AG10803 (cell line): ENCODE data around the gene POR.

Source experiments
- DNase-seq: peaks from one replicate; pipeline ENCODE4 v3.0.0; 2010; ENCODE audit warnings: low read depth
- H3K4me3 ChIP-seq: 2 replicates; pipeline ENCODE4 v1.5.1; 2011; ENCODE audit warnings: mild to moderate bottlenecking, low read length, control low read depth
- TF ChIP-seq, protein P1 (sequence below): conservative IDR thresholded peaks from 2 replicates; pipeline ENCODE4 v1.5.1; 2011; ENCODE audit warnings: mild to moderate bottlenecking, low read length, control low read depth, inconsistent platforms

The POR gene

DNA sequence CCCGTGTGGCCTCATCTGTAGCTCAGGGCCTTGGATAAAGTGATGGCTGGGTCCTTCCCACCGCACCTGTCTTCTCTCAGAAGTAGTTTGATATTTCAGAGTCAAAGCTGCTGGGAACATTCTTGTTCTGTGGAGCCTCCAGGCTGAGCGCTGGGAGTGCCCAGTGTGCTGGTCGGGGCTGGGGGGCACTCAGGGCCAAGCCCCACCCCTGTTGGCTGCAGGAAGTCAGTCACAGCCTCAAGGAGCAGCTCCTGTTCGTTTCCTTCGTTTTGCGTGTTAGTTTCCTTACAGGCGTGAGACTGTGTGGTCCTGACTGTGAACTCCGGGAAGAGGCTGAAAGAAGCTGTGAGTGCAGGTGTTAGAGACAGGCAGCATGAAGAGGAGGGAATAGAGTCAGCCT lies 33.2 kb downstream of the POR start:
- TF ChIP-seq, protein P1, sequence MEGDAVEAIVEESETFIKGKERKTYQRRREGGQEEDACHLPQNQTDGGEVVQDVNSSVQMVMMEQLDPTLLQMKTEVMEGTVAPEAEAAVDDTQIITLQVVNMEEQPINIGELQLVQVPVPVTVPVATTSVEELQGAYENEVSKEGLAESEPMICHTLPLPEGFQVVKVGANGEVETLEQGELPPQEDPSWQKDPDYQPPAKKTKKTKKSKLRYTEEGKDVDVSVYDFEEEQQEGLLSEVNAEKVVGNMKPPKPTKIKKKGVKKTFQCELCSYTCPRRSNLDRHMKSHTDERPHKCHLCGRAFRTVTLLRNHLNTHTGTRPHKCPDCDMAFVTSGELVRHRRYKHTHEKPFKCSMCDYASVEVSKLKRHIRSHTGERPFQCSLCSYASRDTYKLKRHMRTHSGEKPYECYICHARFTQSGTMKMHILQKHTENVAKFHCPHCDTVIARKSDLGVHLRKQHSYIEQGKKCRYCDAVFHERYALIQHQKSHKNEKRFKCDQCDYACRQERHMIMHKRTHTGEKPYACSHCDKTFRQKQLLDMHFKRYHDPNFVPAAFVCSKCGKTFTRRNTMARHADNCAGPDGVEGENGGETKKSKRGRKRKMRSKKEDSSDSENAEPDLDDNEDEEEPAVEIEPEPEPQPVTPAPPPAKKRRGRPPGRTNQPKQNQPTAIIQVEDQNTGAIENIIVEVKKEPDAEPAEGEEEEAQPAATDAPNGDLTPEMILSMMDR, result no peak

DNA sequence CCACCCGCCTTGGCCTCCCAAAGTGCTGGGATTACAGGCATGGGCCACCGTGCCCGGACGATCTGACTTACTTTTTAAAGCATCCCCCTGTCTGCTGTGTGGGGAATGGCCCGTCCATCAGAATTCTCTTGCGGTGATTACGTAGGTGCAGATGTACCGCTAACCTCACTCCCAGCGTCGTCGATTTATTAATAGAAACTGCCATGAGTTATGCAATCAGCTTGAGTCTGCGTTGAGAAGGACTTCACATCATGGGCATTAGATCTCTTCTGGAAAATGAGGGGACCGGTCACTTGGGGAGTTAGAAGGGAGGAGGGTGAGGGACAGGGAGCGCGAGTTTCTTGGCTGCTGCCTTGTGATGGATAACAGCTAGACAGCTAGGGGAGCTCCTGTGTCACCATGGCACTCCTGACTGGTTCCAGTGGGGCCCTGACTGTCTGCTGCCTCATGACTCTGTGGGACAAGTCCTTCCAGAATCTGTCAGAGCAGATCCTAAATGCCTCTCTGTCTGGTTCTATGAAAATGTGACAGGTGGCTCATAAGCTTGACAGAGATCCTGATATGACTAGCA lies 35.2 kb downstream of the POR start:
- no peak overlapping the region for H3K4me3 ChIP-seq
- DNase-seq, result no peak
- TF ChIP-seq, protein P1, result no peak

More for the DNA sequence above, 33.2 kb downstream of the POR start:
- DNase-seq, result no peak
- no peak overlapping the region for H3K4me3 ChIP-seq

DNA sequence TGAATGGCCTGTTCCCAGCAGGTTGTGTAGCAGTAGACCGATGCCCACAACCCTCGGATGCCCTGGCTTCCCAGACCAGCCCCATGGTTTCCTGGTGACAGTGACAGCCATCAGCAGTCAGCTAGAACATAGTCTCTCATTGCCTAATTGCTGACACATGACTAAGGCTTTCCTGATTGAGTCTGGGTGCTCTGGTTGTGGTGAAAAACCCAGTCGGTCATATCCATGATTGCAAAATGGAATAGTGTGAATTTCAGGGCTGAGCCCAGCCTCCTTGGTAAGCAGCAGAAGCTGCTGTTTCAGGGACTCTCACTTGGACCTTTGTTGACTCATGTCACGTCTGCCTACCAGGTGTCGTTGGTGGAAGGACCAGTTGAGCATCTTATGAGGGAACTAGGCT lies 36.6 kb downstream of the POR start:
- H3K4me3 ChIP-seq, result no peak overlapping the region
- TF ChIP-seq, protein P1, result no peak
- peak; percentile 87 for DNase-seq

DNA sequence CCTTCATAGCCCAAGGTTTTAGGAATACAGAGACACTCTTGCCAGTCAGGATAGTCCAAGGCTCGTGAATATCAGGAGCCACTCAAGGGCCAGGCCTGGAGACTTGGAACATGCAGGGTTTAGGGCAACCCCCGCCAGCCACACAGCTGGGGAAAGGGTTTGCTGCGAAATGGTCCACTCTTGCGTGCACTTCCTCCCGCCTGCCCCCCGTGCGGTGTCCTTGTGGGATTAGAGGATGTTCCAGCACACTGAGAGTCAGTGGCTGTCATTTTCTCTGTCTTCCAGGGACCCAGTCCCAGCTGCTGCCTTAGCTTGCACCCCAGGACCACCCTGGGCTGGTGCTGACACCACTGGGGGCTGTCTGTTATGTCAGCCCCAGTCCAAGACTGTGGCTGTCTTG lies 38.5 kb downstream of the POR start:
- no peak for DNase-seq
- TF ChIP-seq, protein P1, result no peak
- H3K4me3 ChIP-seq, result no peak overlapping the region

DNA sequence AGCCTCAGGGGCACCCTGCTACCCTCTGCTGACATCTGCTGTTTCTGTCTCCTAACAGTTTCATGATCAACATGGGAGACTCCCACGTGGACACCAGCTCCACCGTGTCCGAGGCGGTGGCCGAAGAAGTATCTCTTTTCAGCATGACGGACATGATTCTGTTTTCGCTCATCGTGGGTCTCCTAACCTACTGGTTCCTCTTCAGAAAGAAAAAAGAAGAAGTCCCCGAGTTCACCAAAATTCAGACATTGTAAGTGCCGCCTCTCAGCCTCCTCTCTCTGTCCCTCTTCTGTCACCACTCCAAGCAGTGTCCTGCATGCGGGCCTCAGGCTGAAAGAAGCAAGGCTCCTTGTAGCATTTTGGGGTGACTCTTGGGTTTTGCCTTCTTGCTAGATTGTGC lies 39.0 kb downstream of the POR start:
- no peak overlapping the region for H3K4me3 ChIP-seq
- TF ChIP-seq, protein P1, result no peak
- no peak for DNase-seq

DNA sequence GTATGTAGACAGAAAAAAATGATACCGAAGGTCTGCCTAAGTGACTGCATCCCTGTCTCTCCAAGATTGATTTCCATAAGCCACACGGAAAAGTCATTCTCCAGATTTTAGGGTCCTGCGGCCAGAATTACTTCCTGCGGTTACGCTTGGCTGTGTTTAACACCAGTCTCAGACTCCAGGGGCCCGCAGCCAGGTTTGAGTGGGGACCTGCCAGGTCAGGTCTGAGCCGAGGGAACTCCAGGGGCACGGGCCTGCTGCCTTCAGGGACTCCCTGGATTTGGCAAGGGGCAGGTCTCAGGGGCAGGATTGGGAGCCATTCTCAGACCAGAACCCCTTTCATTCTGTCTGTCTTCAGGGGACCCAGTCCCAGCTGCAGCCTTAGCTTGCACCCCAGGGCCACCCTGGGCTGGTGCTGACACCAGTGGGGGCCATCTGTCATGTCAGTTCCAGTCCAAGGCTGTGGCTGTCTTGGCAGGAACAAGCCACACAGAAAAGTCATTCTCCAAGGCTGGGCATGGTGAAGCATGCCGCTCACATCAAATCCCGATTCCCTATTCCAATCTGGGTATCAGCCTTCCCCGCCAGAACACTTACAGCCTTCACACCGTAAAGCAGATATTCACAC lies 40.5 kb downstream of the POR start:
- TF ChIP-seq, protein P1, result no peak
- DNase-seq, result no peak
- no peak overlapping the region for H3K4me3 ChIP-seq

DNA sequence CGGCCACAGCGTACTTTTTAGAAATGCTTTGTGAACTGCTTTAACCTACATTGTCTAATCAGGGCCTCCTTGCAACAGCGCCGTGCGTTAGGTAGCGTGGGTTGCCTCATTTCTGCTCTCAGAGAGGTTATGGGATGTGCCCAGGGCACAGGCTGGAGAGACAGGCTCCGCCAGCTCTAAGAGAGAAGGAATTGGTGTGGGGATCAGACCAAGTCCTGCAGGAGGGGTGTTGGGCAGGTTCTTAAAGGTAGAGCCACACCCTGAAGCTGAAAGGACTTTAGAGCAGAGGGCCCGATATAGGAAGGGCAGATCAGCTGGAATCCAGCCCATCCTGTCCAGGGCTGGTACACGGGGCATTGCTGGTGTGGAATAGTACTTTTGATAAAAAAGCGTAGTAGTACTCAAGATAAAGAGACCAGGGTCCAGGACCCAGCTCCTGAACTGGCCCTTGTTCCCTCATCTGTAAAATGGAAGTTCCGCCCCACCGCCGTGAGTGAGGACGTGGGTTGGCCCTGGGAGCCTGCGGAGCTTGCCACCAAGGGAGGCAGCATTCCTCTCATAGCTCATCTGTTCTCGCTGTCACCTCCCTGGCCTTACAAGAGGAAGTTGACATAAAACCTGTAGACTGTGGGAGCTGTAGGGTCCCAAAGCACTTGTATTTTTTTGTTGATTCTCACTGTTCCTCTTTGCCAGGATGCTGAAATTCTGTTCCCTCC lies 42.2 kb downstream of the POR start:
- H3K4me3 ChIP-seq, result no peak overlapping the region
- no peak for DNase-seq
- TF ChIP-seq, protein P1, result no peak
